GM23338 (cell line): Measurements from ENCODE around the gene UBC. TPM values are rescaled to one million over a fixed set of nuclear protein-coding genes. Genes with fewer than 3 reads are reported as not detected.

Experiments
- ATAC-seq: fragments of 200-7000 bp; cut with Tn5 transposase; 3 replicates; pipeline ENCODE4 v1.9.1; 2020
- DNase-seq: peaks from one replicate; pipeline ENCODE4 v3.0.0-alpha.2; 2015; ENCODE audit warnings: low spot score
- H2AFZ ChIP-seq: fragments of 200-600 bp; sonication (generic); 2 replicates; pipeline ENCODE4 v1.8.0; 2016; ENCODE audit warnings: antibody characterized with exemption, mild to moderate bottlenecking, moderate library complexity
- H3F3A ChIP-seq: fragments of 200-600 bp; sonication (generic); replicated peaks from 2 replicates; pipeline ENCODE4 v1.8.0; 2017; ENCODE audit warnings: antibody characterized with exemption, mixed run types, low read depth
- H3K27ac ChIP-seq: fragments of 200-600 bp; sonication (generic); 2 replicates; pipeline ENCODE4 v1.6.1; 2016; ENCODE audit warnings: low read depth
- H3K27me3 ChIP-seq: fragments of 200-600 bp; sonication (generic); 2 replicates; pipeline ENCODE4 v1.8.0; 2016; ENCODE audit warnings: mild to moderate bottlenecking, mixed run types, moderate library complexity; ENCODE audit not compliant: insufficient read depth
- H3K36me3 ChIP-seq: fragments of 200-600 bp; sonication (generic); 2 replicates; pipeline ENCODE4 v1.8.0; 2016; ENCODE audit warnings: mild to moderate bottlenecking; ENCODE audit not compliant: insufficient read depth
- H3K4me1 ChIP-seq: fragments of 200-600 bp; sonication (generic); 2 replicates; pipeline ENCODE4 v1.8.0; 2016; ENCODE audit warnings: mild to moderate bottlenecking, moderate library complexity; ENCODE audit not compliant: insufficient read depth
- H3K4me2 ChIP-seq: fragments of 200-600 bp; sonication (generic); 2 replicates; pipeline ENCODE4 v1.7.1; 2017; ENCODE audit warnings: mixed run types
- H3K4me3 ChIP-seq: fragments of 200-600 bp; sonication (generic); 2 replicates; pipeline ENCODE4 v1.6.1; 2016; ENCODE audit warnings: mixed run types
- H3K79me2 ChIP-seq: fragments of 200-600 bp; sonication (generic); replicated peaks from 2 replicates; pipeline ENCODE4 v1.8.0; 2017; ENCODE audit warnings: mild to moderate bottlenecking; ENCODE audit not compliant: insufficient read depth
- H3K9me2 ChIP-seq: fragments of 200-600 bp; sonication (generic); 2 replicates; pipeline ENCODE4 v1.8.0; 2017; ENCODE audit not compliant: insufficient read depth
- H4K20me1 ChIP-seq: fragments of 200-600 bp; sonication (generic); replicated peaks from 2 replicates; pipeline ENCODE4 v1.8.0; 2017; ENCODE audit warnings: mild to moderate bottlenecking; ENCODE audit not compliant: insufficient read depth
- H3K27ac Mint-ChIP-seq: 2 replicates; pipeline ENCODE4 v1.8.0; 2020; ENCODE audit warnings: inconsistent platforms, mild to moderate bottlenecking, moderate library complexity, mixed read lengths
- H3K27me3 Mint-ChIP-seq: 3 replicates; pipeline ENCODE4 v1.8.0; 2022; ENCODE audit warnings: low read depth, mild to moderate bottlenecking, moderate library complexity, mixed read lengths, inconsistent platforms; ENCODE audit not compliant: insufficient read depth, poor library complexity
- H3K36me3 Mint-ChIP-seq: 3 replicates; pipeline ENCODE4 v1.8.0; 2021; ENCODE audit warnings: low read depth, mild to moderate bottlenecking, inconsistent platforms, moderate library complexity, mixed read lengths
- H3K4me1 Mint-ChIP-seq: 3 replicates; pipeline ENCODE4 v1.8.0; 2020; ENCODE audit warnings: mild to moderate bottlenecking, inconsistent platforms, mixed read lengths
- H3K4me3 Mint-ChIP-seq: 3 replicates; pipeline ENCODE4 v1.8.0; 2021; ENCODE audit warnings: moderate library complexity, mild to moderate bottlenecking, inconsistent platforms, mixed read lengths
- H3K9me3 Mint-ChIP-seq: 3 replicates; pipeline ENCODE4 v1.8.0; 2020; ENCODE audit warnings: moderate library complexity, mild to moderate bottlenecking, inconsistent platforms, mixed read lengths
- JUNB ChIP-seq: IDR thresholded peaks from one replicate; pipeline ENCODE4 v1.6.1; 2016; ENCODE audit warnings: antibody characterized with exemption; ENCODE audit not compliant: unreplicated experiment
- NANOG ChIP-seq: IDR thresholded peaks from 2 replicates; pipeline ENCODE4 v1.6.1; 2016; ENCODE audit warnings: antibody characterized with exemption, borderline replicate concordance
- POLR2AphosphoS5 ChIP-seq: IDR thresholded peaks from 2 replicates; pipeline ENCODE4 v1.6.1; 2016; ENCODE audit warnings: antibody characterized with exemption, low read depth
- STAT1 ChIP-seq: IDR thresholded peaks from one replicate; pipeline ENCODE4 v1.6.1; 2016; ENCODE audit warnings: antibody characterized with exemption; ENCODE audit not compliant: unreplicated experiment
- ZNF114 ChIP-seq: fragments of 250-450 bp; sonication (Bioruptor Pico); IDR thresholded peaks from 2 replicates; pipeline ENCODE4 v1.5.0; 2020; ENCODE audit warnings: mild to moderate bottlenecking, moderate library complexity
- ZNF331 ChIP-seq: fragments of 250-450 bp; sonication (Bioruptor Pico); IDR thresholded peaks from 2 replicates; pipeline ENCODE4 v1.5.0; 2020; ENCODE audit warnings: low read depth, mild to moderate bottlenecking, moderate library complexity
- polyA plus RNA-seq: library from polyadenylated mRNA; unstranded; fragments of >200 nt; fragmentation: Nextera tagmentation; extraction: Ambion mirVana; gene quantifications from 2 replicates; pipeline ENCODE4 v1.2.1, GENCODE V29; 2016
- total RNA-seq: library from RNA; depleted of rRNA; stranded (reverse); fragments of >200 nt; shearing (Covaris generic); gene quantifications from 2 replicates; pipeline ENCODE4 v1.2.3, GENCODE V29; 2014
- TF ChIP-seq, protein P1 (sequence below), 2 experiments: fragments of 200-600 bp in 1 of 2; sonication (generic) in 1 of 2; conservative IDR thresholded peaks; 2 replicates each; pipeline versions ENCODE4 v1.5.1 to v1.6.1; 2016 to 2017; ENCODE audit warnings: antibody characterized with exemption in 2 of 2, low read depth in 2 of 2, mild to moderate bottlenecking in 2 of 2, moderate library complexity in 1 of 2
- TF ChIP-seq, protein P2 (sequence below): fragments of 250-450 bp; sonication (Bioruptor Pico); IDR thresholded peaks from 2 replicates; pipeline ENCODE4 v1.5.0; 2020; ENCODE audit warnings: mild to moderate bottlenecking, moderate library complexity
- TF ChIP-seq, protein P3 (sequence below): IDR thresholded peaks from 2 replicates; pipeline ENCODE4 v1.6.1; 2016; ENCODE audit warnings: antibody characterized with exemption
- TF ChIP-seq, protein P4 (sequence below): IDR thresholded peaks from one replicate; pipeline ENCODE4 v1.6.1; 2018; ENCODE audit warnings: antibody characterized with exemption; ENCODE audit not compliant: unreplicated experiment

UBC gene
- total and polyA plus RNA-seq, 2 experiments from 2014 or later, result 511 to 665 TPM

DNA sequence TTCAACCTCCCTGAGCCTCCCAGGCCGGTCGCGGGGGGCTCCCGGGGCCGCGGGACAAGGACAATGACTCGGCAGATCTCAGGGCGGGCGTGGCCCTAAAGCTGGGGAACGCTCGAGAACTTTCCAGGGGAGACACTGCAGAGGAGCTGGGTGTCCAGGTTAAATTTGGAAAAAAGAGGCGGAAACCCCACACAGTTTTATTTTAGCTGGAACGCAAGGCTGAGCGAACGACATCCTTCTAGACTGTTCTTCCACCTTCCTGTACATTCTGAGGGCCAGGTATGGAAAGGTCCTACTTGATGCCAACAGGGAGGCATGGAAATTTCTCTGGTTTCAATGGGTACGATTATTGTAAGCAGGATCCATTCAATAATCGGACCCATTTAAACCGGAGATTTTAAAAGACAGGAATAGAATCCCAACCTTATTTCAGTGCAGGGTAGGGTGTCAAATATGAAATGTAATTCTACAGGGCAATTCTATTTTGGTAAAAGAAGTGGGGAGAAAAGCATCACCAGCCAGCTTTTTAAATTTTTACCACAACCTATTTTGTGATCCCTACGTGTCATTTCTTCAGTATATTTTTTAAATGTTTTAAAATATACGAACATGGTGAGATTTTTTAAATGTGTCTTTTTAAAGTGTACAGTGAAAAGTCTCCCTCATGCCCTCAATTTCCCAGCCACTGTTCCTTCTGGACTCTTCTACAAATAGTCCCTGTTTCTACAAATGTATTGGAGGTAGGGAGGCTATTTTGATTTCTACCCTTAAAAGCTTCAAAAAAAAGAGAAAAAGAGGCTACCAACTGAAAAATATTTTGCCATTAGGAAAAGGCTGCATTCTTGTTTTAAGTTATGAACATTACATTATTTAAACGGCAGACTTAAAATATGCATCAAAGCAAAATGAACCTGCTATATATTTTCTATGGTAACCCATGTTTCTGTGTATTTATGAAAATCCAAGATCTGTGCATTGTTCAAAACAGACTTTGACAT is 1.1 kb upstream of the UBC start:
- Histone ChIP-seq H3K4me2 (peak overlapping the region; percentile 88), H3K36me3 (peaks cover 8% of the 10 kb centered on the region; the same call in 1 of the 2 replicates), H3K4me3 (peak overlapping the region; percentile 95), H3K27ac (peak overlapping the region; percentile 100), H3K27me3 (no peaks in the 10 kb centered on the region), H3K79me2 (peaks cover 28% of the 10 kb centered on the region), H4K20me1 (peaks cover 13% of the 10 kb centered on the region), H2AFZ (peak overlapping the region; percentile 16; the same call in 1 of the 2 replicates), H3K9me2 (no peaks in the 10 kb centered on the region), H3F3A (peaks cover 15% of the 10 kb centered on the region), H3K4me1 (peaks cover 45% of the 10 kb centered on the region)
- ATAC-seq, result peak; percentile 10
- Mint-ChIP-seq H3K4me1 (peaks cover 68% of the 10 kb centered on the region), H3K4me3 (peak overlapping the region; percentile 97), H3K27me3 (peaks cover 37% of the 10 kb centered on the region), H3K27ac (peak overlapping the region; percentile 98), H3K9me3 (peaks cover 18% of the 10 kb centered on the region), H3K36me3 (peaks cover 39% of the 10 kb centered on the region)
- DNase-seq, result peak; percentile 74
- TF ChIP-seq, protein P1, sequence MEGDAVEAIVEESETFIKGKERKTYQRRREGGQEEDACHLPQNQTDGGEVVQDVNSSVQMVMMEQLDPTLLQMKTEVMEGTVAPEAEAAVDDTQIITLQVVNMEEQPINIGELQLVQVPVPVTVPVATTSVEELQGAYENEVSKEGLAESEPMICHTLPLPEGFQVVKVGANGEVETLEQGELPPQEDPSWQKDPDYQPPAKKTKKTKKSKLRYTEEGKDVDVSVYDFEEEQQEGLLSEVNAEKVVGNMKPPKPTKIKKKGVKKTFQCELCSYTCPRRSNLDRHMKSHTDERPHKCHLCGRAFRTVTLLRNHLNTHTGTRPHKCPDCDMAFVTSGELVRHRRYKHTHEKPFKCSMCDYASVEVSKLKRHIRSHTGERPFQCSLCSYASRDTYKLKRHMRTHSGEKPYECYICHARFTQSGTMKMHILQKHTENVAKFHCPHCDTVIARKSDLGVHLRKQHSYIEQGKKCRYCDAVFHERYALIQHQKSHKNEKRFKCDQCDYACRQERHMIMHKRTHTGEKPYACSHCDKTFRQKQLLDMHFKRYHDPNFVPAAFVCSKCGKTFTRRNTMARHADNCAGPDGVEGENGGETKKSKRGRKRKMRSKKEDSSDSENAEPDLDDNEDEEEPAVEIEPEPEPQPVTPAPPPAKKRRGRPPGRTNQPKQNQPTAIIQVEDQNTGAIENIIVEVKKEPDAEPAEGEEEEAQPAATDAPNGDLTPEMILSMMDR (conservative IDR thresholded peaks at IDR 0.05; ENCODE audit: low read depth in 2 of 2), result no peak
- TF ChIP-seq, protein P2, sequence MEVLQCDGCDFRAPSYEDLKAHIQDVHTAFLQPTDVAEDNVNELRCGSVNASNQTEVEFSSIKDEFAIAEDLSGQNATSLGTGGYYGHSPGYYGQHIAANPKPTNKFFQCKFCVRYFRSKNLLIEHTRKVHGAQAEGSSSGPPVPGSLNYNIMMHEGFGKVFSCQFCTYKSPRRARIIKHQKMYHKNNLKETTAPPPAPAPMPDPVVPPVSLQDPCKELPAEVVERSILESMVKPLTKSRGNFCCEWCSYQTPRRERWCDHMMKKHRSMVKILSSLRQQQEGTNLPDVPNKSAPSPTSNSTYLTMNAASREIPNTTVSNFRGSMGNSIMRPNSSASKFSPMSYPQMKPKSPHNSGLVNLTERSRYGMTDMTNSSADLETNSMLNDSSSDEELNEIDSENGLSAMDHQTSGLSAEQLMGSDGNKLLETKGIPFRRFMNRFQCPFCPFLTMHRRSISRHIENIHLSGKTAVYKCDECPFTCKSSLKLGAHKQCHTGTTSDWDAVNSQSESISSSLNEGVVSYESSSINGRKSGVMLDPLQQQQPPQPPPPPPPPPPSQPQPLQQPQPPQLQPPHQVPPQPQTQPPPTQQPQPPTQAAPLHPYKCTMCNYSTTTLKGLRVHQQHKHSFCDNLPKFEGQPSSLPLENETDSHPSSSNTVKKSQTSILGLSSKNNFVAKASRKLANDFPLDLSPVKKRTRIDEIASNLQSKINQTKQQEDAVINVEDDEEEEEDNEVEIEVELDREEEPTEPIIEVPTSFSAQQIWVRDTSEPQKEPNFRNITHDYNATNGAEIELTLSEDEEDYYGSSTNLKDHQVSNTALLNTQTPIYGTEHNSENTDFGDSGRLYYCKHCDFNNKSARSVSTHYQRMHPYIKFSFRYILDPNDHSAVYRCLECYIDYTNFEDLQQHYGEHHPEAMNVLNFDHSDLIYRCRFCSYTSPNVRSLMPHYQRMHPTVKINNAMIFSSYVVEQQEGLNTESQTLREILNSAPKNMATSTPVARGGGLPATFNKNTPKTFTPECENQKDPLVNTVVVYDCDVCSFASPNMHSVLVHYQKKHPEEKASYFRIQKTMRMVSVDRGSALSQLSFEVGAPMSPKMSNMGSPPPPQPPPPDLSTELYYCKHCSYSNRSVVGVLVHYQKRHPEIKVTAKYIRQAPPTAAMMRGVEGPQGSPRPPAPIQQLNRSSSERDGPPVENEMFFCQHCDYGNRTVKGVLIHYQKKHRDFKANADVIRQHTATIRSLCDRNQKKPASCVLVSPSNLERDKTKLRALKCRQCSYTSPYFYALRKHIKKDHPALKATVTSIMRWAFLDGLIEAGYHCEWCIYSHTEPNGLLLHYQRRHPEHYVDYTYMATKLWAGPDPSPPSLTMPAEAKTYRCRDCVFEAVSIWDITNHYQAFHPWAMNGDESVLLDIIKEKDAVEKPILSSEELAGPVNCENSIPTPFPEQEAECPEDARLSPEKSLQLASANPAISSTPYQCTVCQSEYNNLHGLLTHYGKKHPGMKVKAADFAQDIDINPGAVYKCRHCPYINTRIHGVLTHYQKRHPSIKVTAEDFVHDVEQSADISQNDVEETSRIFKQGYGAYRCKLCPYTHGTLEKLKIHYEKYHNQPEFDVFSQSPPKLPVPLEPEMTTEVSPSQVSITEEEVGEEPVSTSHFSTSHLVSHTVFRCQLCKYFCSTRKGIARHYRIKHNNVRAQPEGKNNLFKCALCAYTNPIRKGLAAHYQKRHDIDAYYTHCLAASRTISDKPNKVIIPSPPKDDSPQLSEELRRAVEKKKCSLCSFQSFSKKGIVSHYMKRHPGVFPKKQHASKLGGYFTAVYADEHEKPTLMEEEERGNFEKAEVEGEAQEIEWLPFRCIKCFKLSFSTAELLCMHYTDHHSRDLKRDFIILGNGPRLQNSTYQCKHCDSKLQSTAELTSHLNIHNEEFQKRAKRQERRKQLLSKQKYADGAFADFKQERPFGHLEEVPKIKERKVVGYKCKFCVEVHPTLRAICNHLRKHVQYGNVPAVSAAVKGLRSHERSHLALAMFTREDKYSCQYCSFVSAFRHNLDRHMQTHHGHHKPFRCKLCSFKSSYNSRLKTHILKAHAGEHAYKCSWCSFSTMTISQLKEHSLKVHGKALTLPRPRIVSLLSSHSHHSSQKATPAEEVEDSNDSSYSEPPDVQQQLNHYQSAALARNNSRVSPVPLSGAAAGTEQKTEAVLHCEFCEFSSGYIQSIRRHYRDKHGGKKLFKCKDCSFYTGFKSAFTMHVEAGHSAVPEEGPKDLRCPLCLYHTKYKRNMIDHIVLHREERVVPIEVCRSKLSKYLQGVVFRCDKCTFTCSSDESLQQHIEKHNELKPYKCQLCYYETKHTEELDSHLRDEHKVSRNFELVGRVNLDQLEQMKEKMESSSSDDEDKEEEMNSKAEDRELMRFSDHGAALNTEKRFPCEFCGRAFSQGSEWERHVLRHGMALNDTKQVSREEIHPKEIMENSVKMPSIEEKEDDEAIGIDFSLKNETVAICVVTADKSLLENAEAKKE (CRISPR knock-in tag), result no peak
- TF ChIP-seq ZNF331 (CRISPR knock-in tag) (no peak), JUNB (no peak), STAT1 (no peak), NANOG (no peak), POLR2AphosphoS5 (no peak), ZNF114 (CRISPR knock-in tag) (no peak)
- TF ChIP-seq, protein P3, sequence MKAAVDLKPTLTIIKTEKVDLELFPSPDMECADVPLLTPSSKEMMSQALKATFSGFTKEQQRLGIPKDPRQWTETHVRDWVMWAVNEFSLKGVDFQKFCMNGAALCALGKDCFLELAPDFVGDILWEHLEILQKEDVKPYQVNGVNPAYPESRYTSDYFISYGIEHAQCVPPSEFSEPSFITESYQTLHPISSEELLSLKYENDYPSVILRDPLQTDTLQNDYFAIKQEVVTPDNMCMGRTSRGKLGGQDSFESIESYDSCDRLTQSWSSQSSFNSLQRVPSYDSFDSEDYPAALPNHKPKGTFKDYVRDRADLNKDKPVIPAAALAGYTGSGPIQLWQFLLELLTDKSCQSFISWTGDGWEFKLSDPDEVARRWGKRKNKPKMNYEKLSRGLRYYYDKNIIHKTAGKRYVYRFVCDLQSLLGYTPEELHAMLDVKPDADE, result no peak
- TF ChIP-seq, protein P4, sequence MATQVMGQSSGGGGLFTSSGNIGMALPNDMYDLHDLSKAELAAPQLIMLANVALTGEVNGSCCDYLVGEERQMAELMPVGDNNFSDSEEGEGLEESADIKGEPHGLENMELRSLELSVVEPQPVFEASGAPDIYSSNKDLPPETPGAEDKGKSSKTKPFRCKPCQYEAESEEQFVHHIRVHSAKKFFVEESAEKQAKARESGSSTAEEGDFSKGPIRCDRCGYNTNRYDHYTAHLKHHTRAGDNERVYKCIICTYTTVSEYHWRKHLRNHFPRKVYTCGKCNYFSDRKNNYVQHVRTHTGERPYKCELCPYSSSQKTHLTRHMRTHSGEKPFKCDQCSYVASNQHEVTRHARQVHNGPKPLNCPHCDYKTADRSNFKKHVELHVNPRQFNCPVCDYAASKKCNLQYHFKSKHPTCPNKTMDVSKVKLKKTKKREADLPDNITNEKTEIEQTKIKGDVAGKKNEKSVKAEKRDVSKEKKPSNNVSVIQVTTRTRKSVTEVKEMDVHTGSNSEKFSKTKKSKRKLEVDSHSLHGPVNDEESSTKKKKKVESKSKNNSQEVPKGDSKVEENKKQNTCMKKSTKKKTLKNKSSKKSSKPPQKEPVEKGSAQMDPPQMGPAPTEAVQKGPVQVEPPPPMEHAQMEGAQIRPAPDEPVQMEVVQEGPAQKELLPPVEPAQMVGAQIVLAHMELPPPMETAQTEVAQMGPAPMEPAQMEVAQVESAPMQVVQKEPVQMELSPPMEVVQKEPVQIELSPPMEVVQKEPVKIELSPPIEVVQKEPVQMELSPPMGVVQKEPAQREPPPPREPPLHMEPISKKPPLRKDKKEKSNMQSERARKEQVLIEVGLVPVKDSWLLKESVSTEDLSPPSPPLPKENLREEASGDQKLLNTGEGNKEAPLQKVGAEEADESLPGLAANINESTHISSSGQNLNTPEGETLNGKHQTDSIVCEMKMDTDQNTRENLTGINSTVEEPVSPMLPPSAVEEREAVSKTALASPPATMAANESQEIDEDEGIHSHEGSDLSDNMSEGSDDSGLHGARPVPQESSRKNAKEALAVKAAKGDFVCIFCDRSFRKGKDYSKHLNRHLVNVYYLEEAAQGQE, result no peak
